ENCODE measurements around the gene TFPT.
"Not testable (repeated sequence)": the region's sequence is repeated elsewhere in the genome, so short reads cannot be mapped to it uniquely, and the experiment has no call there.

The TFPT gene

DNA sequence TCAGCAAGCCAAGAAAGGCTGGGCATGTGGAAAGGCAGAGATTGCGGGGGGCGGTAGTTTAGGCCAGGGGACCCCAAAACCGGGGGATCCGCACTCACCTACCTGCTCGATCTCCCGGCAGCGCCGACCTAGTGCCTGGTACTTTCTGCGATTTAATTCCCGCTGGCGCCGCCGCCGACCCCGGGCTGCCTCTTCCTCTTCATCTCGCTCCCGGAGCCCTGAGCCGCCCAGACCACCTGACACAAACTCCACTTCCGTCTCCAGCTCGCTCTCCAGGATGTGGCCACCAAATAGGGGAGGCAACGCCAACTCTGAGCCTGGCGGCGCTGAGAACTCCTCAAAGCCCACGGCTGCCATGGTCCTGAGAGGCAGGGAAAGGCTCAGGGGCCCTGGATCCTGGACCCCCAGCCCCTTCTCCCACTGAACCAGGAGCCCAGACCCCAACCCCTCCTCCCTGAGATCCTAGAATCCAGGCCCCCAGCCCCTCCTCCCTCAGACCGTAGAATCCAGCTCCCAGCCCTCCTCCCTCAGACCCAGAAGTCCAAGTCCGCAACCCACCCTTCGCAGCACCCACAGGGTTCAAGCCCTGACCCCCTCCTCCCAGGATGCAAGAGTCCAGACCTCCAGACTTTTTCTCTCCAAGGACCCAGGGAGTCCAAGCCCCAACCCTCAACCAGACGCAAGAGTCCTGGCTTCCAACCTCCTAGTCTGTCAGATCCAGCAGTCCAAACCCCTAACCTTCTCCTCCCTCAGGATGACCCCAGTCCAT lies 933 bp downstream of the TFPT start:
- DNase-seq: no peak

DNA sequence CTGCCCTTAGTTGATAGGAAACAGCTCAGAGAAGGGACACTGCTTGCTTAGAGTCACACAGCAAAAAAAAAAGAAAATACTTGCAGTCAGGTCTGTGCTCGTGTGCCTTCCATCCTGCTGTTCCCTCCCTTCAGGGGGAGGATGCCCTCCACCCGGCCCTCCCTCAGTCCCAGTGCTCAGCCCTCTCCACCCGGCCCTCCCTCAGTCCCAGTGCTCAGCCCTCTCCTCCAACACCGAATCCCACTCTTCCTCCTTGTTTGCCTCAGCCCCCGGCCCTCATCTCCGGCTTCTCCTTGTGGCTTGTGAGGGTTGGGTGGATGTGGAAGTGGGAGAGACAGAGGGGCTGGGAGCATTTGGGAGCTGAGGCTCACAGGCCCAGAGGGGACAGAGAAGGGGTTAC lies 5.8 kb downstream of the TFPT start:
- DNase-seq: no peak

DNA sequence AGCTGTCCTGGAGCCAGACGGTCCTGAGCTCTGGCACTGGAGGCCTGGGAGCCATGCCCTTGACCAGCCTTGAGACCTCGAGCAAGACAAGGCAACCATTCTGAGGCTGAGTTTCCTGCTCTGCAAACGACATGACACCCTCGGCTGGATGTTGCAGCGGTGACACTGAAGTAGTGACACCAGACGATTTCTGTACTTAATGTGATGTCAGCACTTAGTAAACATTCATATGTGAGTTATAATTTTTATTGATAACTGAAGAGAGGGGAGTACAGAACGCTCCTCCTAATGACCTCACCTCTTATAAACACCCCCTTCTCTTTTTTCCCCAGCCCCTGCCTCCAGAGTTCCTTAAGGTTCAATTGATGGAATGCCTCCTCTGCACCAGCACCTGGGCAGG lies 7.0 kb downstream of the TFPT start:
- DNase-seq: no peak

DNA sequence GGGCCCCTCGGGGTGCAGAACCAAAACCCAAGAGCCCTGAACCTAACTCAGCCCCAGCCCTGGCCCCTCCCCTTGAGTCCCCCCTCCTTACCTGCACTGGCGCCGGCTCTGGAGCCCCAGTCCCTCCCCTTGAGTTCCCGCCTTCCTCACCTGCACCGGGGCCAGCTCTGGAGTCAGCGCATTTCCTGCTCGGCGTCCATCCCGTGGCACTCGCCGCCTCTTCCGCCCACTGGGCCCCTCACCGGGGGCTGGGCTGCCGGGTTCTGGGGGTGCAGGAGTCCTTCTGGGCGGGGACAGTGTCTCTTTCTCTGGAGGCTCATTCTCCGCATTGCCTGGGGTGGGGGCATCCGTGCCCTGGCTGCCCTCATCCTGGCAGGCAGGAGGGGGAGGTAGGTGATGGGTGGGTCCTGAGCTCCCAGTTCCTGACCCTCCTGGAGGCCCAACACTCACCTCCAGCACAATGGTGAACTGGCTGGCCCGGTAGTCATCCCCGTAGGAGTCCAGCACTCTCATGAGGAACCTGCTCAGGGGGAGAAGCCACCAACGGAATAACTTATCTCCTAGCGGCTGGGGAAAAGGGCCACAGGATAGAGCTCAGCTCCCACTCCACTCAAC lies 7.5 kb downstream of the TFPT start:
- DNase-seq: no peak

DNA sequence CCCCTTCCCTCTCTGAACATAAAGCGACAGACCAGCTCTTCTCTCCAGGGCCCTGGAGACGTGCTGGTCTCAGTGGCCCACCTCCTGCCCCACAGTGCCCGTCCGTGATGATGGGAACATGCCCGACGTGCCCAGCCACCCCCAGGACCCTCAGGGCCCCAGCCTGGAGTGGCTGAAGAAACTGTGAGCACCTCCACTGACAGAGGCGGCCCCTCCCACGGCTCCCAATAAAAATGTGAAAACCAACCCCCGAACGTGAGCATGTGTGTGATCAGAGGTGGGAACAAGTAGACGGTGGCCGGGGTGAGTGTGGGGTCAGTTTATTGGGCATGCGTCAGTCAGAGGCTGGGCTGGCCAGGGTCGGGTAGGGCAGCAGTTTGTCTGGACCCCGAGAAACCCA lies 8.7 kb downstream of the TFPT start:
- no peak for DNase-seq

DNA sequence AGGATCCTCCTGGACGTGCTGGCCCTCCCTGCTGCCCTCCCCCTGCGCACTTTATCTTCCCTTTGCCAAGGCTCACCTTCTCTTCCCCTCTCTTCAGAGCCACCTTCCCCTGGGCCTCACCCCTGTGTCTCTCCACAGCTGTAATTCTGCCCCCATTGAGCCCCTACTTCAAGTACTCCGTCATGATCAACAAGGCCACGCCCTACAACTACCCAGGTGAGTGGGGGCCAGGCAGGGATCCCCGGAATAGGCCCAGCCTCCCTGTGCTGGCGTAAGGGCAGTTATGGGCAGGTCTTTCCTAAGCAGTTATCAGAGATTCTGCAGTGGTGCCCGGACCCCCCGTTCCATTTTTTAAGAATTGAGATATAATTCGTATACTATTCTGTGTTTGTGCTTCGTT lies 9.7 kb downstream of the TFPT start:
- no peak for DNase-seq

DNA sequence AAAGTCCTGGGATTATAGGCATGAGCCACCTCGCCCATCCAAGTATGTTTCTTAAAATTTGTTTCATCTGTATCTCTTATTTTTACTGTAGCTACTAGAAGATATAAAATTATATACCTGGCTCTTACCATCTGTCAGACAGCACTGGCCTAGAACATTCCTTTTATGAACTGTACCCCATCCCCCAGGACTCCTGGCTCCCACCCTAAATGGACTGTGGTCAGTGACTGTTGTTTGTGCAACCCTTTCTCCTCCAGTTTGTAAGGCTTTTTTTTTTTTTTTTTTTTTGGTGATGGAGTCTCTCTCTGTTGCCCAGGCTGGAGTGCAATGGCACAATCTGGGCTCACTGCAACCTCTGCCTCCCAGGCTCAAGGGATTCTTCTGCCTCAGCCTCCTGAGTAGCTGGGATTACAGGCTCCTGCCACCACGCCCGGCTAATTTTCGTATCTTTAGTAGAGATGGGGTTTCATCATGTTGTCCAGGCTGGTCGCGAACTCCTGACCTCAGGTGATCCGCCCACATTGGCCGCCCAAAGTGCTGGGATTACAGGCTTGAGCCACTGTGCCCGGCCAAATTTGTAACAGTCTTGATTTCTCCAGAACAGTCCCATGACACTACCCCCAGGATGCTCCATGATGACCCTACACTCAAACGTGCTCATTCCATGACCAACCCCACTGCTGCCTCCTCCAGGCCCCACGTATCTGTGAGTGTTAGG lies 10.3 kb downstream of the TFPT start:
- DNase-seq: no peak

DNA sequence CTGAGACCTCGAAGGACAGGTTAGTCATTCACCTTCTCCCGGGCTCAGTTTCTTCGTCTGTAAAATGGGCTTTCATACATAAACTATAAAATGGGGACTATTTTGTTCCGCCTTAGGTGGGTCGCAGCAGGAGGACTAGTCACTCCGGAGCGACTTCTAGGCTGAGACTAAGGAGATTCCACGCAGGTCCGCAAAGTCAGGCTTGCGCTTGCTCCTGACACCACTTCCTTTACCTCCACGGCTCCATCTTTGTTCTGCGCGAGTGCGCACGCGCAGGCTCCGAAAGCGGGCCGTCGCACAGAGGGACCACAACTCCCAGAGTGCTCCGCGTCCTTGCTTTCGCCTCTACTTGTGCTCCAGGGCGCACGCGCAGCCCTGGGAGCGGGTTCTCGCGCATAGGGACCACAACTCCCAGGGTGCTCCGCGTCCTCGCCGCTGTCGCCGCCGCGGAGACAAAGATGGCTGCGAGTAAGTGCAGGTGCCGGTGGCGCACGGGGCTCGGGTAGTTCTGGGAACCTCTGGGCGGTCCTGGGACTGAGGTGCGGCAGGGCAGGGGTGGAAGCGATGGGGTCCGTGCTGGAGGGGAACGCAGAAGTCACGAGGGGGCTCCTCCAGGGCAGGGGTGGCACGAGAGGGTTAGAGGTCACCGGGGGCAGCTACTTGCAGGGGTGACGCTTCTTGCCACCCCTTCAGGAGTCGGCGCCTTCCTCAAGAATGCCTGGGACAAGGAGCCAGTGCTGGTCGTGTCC lies 12.9 kb downstream of the TFPT start, which contains the start of gene NDUFA3:
Gene NDUFA3 (plus strand): TSS at position 435 of the 749 bp plus-strand sequence. CDS start 24 bp downstream, at position 459.
- DNase-seq: peak; percentile 87

DNA sequence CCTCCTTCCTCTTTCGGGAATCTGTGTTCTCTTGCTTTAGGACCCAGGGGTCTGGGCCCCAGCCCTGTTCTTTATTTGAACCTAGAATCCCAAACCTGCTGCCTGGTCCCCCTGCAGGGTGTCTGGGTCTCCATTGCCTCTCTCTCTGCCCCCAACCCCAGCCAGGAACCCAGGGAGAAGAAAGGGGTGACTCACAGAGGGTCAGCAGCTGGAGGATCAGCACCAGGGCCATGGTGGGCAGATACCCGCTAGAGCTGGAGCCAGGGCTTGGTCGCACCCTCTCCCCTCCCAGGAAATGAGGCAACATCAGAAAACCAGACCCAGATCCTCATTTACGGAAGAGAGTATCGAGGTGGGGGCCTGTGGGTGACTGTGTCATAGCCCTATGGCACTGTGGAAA lies 14.9 kb downstream of the TFPT start, which contains the start of gene OSCAR:
Gene OSCAR (minus strand): TSS at position 243 of the 400 bp plus-strand sequence. CDS start 11 bp downstream, at position 232.
- DNase-seq: no peak

DNA sequence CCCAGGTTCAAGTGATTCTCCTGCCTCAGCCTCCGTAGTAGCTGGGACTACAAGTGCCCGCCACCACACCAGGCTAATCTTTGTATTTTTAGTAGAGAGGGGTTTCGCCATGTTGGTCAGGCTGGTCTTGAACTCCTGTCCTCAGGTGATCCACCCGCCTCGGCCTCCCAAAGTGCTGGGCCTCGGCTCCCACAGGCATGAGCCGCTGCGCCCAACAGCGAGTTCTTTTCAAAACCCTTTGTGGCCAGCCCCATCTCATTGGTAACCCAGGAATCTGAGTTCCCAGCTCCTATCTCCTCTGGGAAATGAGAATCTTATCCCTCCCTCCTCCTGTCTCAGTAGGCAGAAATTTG lies 15.6 kb downstream of the TFPT start:
- DNase-seq: not testable (repeated sequence)

DNA sequence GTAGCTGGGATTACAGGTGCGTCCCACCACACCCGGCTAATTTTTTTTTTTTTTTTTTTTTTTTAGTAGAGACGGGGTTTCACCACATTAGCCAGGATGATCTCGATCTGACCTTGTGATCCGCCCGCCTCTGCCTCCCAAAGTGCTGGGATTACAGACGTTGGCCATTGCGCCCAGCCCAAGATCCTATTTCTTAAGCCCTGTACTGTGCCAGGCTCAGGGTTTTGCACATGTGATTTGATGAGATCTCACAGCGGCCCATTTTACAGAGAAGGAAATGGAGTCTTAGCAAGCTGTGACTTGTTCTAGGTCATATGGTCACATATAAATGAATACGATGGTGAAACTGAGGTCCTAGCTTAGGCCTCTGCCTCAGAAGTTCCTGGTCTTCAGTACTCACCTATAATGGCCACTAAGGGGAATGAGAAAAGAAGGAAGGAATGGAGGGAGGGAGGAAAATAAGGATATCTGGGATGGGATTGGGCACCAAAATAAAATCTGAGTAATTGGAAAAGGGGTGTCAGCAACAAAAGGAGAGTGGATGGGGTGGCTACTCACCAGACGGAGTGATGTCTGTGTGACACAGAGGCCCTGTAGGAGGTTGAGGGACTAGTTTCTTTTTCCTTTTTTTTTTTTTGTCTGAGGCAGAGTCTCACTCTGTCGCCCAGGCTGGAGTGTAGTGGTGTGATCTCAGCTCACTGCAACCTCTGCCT lies 16.1 kb downstream of the TFPT start:
- DNase-seq: no peak

DNA sequence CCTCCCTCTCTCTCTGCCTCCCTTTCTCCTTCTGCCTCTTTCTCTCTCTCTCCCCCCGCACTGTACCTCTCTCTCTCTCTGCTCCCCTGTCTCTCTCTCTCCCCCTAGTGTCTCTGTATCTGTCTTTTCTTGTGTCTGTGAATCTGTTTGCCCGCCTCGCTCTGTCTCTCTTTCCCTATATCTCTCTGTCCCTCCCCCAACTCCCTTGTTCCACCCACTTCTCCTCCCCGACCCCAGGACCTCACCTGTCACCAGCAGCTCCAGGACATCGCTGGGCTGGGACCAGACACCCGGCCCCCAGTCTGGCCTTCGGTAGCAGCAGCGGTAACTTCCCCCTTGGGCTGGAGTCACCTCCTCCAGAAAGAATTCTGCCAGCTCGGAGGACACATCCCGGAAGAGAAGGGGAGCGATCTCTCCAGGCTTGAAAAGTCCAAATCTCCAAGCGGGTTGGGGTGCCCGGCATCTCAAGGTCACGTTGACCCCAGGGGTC lies 18.8 kb downstream of the TFPT start:
- no peak for DNase-seq

DNA sequence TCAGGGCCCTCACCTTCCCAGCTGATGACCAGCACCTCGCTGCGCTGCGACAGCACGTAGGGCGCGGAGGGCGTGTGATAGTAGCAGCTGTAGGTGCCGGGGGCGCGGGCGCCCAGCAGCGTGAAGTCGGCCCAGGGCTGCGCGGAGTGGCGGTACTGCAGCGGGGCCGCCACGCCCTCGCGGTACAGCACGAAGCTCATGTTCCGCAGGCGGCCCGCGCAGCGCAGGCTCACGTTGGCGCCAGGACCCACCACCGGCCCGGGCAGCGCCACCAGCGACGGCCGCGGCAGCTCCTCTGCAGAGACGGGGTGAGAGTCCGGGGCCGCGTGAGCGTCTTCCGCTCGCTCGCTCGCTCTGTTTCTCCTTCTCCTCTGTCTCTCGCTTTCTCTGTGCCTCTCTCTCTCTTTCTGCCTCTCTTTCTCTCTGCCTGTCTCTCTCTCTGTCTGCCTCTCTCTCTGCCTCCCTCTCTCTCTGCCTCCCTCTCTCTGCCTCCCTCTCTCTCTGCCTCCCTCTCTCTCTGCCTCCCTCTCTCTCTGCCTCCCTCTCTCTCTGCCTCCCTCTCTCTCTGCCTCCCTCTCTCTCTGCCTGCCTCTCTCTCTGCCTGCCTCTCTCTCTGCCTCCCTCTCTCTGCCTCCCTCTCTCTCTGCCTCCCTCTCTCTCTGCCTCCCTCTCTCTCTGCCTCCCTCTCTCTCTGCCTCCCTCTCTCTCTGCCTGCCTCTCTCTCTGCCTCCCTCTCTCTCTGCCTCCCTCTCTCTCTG lies 19.4 kb downstream of the TFPT start:
- DNase-seq: not testable (repeated sequence)

DNA sequence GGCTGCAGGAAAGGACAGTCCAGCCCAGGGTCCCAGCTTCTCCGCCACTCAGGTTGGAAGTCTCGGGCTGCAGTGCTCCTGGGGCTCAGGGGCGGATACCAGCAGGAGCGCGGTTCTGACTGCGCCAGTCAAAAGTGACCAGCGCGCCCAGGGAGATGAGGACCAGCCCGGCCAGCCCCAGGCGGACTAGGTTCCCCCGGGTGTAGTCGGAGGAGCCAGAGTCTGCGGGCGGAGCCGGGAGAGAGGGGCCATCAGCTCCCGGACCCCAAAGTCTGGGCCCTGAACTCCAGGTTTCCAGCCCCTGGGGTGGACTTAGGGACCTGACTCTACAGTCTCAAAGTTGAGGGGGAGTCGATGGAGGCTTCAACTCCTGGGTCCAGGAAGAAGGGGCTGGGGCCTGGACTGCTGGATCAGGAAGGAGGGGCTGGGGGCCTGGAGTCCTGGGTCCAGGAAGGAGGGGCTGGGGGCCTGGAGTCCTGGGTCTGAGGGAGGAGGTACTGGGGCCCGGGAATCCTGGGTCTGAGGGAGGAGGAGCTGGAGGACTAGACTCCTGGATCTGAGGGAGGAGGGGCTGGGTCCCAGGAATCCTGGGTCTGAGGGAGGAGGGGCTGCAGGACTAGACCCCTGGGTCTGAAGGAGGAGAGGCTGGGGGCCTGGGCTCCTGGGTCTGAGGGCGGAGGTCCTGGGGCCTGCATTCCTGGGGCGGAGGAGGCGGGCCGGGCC lies 20.2 kb downstream of the TFPT start:
- no peak for DNase-seq

DNA sequence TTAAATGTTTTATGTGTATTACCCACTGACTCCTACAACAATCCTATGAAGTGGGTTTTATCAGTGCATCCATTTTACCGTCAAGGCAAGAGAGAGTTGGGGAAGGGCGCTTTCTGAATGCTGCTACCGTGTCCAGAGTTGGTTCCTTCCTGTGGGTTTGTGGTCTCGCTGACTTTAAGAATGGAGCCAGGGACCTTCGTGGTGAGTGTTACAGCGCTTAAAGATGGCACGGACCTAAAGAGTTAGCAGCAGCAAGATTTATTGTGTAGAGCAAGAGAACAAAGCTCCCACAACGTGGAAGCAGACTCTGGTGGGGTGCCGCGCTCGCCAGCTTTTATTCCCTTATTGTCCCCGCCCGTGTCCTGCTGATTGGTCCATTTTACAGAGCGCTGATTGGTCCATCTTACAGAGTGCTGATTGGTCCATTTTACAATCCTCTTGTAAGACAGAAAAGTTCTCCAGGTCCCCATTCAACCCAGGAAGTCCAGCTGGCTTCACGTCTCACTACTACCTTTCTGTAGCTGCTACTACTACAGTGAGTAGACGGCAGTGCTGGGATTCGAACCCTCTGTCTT lies 20.9 kb downstream of the TFPT start:
- no peak for DNase-seq

DNA sequence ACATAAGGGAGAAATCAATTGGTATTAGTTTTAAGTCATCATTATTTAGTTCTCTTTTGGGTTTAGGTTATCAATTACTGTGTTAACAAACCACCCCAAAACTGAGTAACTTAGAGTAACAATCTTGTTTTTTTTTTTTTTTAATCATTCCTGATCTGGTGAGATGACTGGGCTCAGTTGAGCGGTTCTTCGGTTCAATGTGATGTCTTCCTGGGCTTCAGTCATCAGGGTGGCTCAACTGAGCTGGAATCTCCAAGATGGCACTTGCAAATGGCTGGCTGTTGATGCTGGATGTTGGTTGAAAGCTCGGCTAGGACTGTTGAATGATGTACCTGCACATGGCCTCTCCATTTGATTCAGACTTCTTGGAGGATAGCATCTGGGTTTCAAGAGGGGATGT lies 31.0 kb downstream of the TFPT start:
- no peak for DNase-seq

DNA sequence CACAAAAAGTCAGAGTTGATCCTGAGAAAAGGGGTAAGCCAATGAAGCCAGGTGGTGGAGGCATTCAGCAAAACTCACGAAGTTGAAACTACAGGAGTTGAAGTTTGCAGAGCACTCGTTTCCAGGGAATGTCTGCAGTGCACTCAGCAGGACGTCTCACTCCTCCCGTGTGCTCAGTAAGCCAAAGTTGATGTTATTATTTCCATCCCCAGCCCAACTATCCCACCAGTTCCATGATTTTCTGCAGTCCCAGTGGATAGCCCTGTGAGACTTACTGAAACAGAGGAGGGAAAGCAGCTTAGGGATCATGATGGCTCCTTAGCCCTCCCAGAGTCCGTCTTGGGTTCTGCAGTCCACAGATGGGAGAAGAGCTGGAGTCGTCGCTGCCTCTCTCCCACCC lies 34.4 kb downstream of the TFPT start, which contains the start of gene TARM1:
Gene TARM1 (minus strand): TSS at position 334 of the 400 bp plus-strand sequence. CDS start 25 bp downstream, at position 309.
- no peak for DNase-seq

DNA sequence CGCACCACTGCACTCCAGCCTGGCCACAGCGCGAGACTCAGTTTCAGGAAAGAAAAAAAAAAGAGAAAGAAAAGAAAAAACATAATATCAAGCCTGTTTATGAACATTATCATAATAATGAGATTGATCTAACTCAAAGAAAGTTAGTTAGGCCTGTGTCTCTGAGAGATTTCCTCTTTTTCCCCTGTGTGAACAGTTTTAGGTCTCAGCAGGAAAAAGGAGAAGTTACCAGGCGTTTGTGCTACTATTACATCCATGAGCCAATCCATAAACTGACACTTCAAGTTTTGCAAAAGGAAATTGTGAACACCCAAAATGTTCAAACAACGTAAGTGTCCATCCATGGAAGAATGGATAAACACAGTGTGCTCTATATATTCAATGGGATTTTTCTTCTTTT lies 38.1 kb downstream of the TFPT start:
- no peak for DNase-seq

DNA sequence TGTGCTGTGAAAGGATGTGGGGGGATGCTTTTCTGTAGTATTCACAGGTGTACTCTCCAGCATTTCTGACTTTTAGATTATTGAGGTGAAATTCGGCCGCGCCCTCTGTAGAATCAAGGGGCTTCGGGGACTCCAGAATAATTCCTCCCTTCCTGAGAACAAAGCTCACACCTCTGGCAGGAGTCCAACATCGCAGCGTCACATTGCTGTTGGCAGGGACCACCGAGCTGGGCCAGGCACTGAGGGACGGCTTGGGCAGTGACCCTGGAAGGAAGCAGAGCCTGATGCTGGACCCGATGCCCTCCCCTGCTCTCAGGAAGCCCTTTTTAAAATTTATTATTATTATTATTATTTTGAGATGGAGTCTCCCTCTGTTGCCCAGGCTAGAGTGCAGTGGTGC lies 40.6 kb downstream of the TFPT start:
- DNase-seq: no peak

DNA sequence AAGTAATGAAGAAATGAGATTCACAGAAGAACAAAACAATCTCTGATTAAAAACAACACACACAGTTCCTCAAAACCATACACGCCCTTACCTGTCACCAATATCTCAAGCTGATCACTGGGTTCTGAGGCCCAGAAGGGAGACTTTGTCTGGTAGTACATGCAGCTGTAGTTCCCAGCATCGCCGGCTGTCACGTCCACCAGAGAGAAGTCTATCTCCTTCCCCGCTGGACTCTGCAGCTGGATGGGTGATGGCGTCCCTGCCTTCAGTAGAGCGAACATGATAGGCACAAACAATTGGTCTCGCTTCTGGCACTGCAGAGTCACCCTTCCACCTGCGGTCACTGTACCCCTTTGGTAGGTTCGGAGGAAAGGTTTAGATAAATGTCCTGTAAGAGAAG lies 41.6 kb downstream of the TFPT start:
- no peak for DNase-seq
